HG02571 (cell line): ENCODE results near the gene SH3RF3.

Experiments
- ATAC-seq: cut with Tn5 transposase; IDR thresholded peaks from one replicate; pipeline ENCODE4 v1.9.1; 2021; ENCODE audit warnings: mild to moderate bottlenecking, moderate library complexity; ENCODE audit not compliant: unreplicated experiment

Gene SH3RF3

DNA sequence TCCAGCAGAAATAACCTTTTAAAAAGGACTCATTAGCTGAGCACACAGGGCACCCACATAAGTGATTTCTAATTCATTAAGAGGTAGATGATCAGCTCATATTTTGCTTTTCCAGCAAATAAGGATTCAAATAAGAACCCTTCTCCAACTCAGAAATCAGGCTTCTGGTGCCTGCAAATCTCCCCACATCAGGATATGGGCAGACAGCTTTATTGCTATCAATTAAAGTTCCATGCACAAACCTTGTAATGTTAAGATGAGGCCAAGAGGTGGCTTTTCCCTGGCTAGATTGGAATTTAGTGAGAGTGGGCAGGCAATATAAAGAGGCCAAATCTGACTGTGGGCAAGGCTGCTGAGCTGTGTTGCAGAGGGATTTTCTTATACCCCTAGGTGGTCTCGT lies 193.6 kb downstream of the SH3RF3 start:
- ATAC-seq, result no peak

DNA sequence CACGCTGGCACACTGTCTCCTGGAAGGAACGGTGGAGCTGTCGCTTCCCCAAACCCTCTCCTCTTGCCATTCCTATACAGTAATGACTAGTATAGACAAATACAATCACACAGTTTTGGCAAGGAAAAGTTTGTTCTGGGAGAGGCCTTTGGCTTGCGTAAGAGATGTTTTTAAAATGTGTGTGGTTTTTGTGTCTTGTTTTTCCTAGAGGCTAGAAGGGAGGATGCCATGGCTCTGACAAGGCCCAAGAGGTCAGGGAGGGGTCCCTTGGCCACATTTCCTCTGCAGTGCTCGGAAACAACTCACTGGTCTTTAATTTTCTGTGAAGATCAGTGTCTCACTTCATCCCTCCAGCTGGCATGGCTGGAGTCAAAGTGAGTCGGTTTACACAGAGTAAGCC lies 195.9 kb downstream of the SH3RF3 start:
- no peak for ATAC-seq

DNA sequence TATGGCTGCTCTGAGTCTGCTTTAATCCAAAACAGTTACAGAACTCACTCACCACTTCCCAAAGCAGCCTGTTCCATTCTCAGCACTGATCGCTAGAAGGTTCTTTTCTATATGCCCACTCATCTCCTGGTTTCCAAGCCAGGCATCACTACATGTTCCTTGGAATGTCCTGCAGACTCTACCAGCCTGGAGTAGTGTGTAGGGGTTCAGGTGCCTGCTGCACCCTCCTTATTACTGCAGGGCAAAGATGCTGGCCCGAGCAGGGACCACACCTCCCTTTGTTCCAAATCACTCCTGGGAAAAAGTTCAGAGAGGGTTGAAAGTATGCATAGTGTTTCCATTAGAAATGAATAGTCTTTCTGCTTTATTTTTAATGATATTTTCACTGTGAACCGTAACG lies 196.6 kb downstream of the SH3RF3 start:
- no peak for ATAC-seq

DNA sequence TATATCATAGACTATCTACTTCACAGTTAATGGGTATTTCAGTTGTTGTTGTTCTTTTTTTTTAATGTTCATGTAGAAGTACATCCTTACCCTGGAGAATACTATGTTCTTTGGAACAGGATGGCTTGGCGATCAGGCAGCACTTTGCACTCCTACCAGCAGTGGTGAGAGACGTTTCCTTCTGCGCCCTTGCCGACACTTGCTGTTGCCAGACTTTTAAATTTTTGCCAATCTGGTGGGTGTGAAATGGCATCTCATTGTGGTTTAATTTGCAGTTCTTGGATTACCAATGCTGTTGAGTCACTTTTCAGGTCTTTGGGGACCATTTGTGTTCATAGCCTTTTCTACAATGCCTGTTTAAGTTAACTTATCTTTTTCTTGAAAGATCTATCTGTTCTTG lies 197.3 kb downstream of the SH3RF3 start:
- no peak for ATAC-seq

DNA sequence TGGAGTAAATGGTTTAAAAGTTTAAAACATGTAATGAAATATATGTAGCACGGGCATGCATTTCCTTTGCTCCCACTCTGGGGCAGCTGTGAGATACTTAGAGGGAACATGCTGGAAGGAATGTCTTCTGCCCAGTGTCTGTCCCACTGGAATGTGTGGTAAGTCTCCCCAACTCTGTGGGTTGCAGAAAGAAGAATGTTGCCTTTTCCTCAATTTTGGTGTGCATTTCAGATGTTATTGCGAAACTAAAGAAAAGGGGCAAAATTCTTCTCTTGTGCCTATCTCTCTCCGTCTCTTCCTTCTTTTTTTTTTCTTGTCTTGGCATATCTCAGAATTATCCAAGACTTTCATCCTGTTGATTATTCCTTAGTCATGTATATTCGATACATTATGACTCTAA lies 201.1 kb downstream of the SH3RF3 start:
- ATAC-seq, result no peak

DNA sequence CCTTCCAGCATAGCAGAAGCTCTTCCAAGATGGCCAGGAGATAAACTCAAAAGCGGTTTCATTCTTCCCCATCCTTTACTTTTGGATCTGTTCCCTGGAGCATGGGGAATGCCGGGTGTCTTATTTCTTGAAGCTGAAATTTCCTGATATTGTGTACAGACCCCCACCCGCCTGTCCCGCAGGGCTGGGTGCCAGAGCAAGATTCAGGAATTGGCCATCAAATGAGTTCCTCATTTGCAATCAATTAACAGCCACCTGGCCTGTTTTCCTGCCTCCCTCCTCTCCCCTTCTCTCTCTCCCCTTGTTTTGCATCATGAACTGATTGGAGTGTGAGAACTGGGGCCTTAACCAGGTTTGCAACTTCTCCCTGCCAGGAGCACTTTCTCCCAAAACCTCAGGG lies 202.1 kb downstream of the SH3RF3 start:
- ATAC-seq, result no peak

DNA sequence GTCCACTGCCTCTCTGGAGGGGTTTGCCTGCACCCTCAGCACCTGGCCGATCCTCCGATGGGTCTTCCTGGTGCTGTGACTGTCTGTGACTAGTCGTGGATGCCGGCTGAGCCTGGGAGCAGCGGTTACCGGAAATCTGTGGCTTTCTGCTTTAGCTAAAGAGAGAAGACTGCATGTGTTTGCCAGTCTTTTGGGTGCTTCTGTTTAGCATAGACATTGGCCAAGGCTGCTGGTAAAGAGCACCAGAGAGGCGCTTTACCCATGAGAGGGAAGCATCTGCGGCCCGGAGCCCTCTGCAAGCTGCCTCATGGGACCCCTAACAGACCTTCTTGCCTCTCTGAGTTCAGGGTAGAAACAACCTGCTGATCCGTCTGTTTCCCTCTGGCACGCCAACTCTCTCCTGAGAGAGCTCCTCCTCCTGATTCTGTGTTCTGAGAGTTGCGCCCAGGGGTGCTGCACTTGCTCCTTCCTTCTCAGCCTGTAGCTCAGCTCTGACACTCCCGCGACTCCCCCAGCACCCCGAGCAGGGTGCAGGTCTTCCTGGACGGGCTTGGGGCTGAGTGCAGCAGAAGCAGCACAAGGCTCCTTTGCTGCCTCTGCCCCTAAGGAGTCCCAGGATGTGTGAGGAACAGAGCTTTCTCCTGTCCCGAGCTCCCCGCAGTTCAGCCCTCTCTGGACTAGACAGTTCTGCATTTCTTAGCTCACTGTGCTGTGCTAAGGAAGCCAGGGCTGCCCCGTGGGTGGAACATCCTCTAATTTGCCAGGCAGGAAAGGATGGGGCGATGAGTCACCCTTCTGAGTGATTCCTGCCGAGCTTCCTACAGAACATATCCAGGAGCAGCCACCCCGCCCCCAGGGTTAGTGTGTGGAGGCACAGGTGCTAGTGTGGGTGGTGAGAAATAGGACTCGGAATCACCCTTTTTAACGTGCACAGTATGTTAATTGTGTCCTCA lies 203.2 kb downstream of the SH3RF3 start:
- ATAC-seq, result no peak

DNA sequence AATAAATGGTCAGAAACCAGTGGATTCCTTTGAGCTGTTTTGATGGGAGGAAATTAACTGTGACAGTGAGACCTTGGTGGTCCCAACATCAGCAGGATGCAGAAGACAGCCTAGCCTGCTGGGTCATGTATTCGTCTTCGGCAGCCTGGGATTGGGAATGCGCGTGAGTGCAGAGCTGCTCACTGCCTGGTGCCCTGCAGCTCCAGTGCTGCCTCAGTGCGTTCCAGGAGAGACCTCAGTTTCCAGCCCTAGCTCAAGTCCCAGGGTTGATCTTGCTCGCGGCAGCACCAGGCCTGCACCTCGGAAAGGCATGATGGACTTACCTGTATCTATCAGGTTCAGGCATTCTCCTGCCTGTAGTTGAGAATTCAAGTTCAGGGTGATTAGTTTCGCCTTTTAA lies 203.9 kb downstream of the SH3RF3 start:
- ATAC-seq, result no peak

DNA sequence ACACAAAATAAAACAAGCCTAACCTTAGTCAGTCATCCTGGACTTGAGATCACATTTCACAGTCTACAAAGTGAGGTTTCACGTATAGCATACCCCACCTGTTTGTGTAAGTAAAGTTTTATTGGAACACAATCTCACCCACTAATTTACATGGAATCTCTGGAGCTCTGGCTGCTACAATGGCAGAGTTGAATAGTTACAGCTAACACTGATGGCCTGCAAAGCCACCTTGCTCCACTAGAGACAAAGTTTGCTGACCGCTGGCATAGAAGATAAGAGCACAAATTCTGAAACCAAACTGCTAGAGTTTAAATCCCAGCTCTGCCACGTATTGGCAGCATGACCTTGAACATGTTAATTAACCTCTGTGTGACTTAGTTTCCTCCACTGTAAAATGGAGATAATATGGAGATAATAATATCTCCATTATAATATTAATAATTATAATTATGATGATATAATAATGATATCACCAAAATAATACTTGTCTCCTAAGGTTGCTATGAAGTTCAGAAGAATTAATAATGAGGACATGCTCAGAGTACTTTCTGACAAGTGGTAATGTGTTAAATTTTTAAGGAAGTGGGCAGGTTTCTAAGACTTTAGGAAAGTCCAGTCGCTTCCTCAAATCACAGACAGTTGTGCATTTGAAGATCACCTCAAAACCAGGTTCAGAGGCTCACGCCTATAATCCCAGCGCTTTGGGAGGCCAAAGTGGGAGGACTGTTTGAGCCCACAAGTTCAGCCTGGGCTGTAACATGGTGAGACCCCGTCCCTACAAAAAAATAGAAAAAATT lies 204.6 kb downstream of the SH3RF3 start:
- no peak for ATAC-seq

DNA sequence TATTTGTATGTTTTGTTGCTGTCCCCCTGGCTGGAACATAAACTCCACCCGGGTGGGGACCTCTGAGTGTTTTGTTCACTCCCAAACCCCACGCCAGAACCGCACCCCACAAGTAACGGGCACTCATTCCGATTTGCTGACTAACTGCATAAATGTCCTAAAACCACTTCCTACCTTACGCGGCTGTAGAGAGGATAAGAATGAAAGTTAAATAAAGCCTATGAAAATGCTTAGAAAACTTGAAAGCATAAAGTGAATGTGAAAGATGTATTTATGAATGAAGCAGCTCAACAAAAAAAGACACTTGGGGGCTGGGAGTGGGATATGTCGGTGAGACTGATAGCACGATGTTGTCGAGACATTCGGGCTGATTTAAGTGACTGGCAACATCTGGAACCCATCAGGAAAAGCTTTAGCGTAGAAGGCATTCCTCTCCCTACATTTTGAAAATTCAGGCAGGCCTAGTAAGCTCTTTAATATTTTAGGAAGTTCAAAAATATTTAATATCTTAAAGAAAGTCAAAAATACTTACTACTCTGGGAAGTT lies 206.7 kb downstream of the SH3RF3 start:
- no peak for ATAC-seq

DNA sequence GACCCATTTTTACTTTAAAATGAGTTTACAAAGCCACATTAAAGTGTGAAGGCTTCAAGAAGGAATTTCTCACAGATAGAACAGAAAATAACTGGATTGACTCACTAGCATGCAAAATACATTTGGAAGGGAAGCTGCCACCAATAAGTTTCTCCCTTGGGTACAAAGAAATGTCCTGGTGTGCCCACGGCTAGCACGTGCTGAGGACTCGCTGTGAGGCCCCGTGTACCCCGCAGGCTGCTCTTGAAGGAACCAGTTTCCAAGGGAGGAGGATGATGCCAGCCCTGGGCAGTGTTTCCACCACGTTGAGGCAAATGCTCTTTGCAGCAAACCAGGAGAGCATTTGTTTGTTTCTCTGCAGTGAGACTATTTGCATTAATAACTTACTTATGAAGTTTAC lies 207.3 kb downstream of the SH3RF3 start:
- no peak for ATAC-seq

DNA sequence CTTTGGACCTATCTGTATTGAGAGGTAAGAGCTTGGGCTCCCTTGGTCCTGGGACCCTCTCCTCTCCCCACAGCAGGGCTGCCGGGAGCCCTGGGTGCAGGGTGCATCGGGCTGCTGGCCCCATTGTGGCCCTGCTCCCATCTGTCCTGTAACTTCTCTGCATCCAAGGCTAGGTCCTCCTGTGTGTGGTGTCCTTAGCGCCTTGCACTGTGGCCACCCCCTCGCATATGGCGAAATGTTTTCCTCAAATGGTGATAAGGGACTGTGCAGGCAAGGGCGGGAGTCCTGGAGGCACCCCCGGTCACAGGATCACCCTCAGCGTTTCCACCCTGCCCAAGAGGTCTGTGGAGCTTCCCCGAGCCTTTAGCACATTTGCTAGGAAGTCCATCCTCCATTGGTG lies 208.2 kb downstream of the SH3RF3 start:
- ATAC-seq, result no peak

DNA sequence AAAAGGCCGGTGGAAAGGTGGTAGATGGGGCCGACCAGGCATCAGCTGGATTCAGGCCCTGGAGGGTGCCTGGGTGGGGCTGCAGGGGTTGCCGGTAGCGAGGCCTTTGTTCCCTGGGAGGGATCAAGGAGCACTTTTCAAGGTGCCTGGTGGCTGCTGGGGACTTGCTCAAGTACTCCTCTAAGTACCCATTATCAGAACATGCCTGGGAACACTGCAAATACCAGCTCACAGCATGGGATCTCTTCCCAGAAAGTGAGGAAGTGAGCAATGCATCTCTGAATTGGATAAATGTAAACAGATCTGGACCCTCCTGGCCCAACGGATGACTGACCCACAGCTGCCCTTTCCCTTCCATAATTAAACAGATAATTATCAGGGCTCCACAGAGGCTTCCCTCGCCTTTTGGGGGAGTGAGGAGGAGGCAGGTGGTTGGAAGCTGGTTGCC lies 210.5 kb downstream of the SH3RF3 start:
- ATAC-seq, result no peak

DNA sequence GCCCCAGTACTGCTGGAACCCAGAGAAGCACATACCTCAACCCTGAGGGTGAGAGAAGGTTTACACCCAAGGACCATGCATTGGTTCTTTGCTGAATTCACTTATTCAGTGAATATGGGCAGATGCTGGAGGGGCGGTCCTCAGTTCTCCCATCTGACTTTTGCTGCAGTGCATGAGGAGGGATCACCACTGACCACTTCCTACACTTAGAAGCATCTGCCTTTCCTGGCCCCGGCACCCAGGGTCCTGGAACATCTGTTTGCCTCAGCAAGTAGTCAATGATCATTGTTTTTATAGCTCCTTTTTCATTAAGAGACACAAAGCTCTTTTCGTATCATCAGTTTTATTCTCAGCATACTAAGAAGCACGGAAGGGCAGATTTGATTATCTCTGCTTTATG lies 211.4 kb downstream of the SH3RF3 start:
- ATAC-seq, result no peak

DNA sequence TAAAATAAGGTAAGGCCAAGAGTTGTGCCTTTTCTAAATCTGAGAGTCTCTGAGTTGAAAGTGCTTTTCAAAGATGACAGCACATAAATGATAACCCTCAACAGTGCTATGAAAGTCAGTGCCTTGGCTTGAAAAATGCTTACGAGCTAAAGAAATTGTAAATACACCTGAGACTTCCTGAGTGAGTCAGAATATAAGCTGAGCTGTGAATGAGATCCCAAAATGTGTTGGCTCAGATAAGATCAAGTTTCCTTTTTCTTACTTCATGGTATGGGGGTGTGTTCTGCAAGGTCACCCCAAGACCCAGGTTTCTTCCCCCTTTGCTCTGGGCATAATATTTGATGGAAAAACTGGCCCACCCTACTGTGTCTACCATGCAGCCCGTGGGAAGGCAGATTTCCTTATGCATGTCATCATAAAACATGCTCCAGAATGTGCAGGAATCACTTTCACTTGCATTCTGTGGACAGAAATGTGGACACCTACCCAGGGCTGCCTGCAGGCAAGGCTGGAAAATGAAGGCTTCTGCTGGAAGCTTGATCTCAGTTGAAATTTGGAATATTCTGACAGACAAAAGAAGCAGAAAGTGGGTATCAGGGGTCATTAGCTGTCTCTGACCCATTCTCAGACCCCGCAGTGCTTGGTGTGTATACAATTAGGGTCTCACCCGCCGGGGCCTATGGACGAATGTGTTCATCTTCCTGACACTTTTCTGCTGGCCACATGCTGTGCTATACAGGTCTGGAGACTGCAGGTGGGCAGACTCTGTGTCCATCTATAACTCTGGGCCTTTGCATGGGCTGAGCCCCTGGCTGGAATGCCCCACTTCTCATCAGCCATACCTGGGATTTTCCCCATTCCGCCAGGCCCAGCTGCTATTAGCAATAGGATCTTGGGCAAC lies 212.6 kb downstream of the SH3RF3 start:
- ATAC-seq, result no peak

DNA sequence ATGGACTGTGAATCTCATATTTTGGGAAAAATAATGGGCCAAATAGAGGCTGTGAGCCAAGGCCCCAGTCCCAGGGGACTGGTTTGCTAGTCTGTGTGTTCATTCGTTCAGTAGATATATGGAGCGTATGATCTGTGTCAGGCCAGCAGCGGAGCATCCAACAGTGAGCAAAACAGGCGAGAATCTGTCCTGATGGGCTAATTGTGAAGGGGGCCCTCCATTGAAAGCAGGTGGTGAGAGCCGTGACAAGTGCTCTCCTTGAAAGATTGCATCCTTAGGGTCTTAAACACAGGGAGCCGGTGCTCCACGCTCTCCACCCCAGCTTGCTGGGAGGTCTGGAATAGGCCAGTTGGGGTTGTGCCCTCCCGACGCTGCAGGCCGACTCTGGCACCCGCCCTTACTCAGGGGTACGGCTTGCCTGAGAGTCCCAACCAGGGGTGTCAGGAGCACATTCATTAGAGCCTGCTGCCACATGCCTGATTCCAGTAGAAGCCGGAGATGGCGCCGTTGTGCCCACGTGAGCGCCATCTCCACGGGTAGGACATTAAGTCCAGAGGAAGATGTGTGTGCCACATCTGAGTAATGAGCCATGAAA lies 213.3 kb downstream of the SH3RF3 start:
- no peak for ATAC-seq

DNA sequence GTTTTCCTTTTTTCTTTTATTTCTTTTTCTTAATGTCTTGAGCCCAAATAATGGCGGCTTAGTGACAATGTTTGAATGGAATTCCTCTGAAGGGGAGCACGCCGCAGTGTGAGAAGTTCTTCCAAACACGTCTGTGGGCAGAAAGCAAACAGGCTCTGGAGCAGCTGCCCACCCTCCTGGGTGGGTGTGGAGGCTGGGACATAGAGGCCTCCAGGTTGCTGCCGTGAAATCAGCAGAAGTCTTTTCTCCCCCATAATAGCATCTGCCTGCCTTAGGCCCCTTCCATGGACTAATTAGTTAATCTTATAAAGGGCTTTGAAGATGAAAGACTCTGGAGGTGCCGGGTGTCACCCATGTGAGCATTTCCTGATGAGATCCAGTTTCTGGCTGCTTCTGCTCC lies 213.9 kb downstream of the SH3RF3 start:
- no peak for ATAC-seq

DNA sequence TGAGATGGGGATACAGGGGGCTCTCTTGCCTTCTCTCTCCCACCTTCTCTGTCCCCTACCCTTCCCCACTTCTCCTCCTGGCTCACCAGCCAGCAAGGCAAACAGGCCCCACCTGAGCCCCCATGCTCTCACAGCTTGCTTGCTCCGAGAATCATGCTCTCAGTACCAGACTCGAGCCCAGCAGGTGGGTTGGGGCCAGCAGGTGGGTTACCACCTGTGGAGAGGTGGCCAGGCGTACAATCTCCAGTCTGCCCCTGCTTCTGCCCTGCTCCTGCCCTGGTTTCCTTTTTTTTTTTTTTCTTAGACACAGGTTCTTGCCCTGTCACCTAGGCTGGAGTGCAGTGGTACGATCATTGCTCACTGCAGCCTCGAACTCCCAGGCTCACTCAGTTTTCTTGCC lies 214.5 kb downstream of the SH3RF3 start:
- no peak for ATAC-seq

DNA sequence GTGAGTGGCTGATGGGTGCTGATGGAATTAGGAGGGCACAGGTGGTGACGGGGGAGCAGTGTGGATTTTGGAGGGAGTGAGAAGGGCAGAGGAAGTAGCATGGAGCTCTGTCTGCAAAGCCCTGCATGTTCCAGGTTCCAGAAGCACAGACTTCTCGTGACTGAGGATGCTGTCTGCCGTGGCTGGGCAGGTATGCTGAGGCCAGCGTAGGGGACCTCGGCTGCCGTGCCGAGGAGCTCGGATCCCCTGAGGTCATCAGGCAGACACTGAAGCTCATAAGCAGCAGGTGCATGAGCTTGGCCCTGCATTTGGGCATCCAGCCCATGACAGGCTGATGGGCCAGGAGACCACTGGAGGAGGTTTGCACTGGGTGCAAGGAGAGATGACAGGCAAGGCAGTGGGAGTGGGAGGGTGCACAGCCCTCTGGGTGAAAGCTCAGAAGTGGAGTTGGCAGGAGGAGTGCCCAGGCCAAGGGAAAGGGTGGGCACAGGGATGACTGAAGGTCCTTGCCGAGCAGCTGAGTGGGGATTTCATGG lies 215.3 kb downstream of the SH3RF3 start:
- no peak for ATAC-seq

DNA sequence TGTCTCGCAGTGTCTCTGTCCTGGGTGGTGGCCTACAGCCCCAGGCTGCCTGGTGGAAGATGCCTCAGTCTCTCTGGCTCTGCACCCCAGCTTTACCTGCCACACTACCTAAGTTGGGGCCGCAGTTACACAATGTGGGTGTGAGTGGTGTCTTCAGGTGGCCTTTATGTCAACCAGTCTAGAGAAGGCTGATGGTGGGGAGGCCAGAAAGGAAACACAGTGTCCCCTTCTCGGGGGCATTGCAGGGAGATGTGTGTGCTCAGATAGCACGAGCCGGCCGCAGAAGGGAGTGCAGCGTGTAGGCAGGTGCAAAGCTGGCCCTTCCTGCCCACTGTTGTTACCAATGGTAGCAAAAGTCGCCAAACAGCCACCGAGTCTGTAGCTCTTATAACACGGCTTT lies 216.1 kb downstream of the SH3RF3 start:
- ATAC-seq, result no peak
